Inflammatory macrophage treated with lipopolysaccharide for 4 hours (primary cell): ENCODE measurements around the gene DUSP9.
"Not testable (repeated sequence)": the region's sequence is repeated elsewhere in the genome, so short reads cannot be mapped to it uniquely, and the experiment has no call there.

Source experiments
- DNase-seq: peaks from one replicate; pipeline ENCODE4 v3.0.0-alpha.2; 2020

DUSP9 gene

DNA sequence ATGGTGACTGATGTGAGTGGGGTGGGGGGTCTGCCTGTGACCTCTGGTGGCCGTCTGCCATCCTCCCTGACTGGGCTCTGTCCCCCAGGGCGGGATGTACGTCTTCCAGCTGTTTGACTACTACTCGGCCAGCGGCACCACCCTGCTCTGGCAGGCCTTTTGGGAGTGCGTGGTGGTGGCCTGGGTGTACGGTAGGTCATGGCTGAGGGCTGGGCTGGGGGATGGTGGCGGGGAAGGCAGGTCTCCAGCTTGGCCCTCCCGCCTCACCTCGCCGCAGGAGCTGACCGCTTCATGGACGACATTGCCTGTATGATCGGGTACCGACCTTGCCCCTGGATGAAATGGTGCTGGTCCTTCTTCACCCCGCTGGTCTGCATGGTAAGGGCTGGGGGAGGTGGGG, 47.3 kb downstream of the DUSP9 start:
- DNase-seq: not testable (repeated sequence)

GRCh38 chrX:153694687-153695270, 47.8 kb downstream of the DUSP9 start:
- DNase-seq: no peak

GRCh38 chrX:153696100-153696499, 49.1 kb downstream of the DUSP9 start:
- no peak for DNase-seq

DNA sequence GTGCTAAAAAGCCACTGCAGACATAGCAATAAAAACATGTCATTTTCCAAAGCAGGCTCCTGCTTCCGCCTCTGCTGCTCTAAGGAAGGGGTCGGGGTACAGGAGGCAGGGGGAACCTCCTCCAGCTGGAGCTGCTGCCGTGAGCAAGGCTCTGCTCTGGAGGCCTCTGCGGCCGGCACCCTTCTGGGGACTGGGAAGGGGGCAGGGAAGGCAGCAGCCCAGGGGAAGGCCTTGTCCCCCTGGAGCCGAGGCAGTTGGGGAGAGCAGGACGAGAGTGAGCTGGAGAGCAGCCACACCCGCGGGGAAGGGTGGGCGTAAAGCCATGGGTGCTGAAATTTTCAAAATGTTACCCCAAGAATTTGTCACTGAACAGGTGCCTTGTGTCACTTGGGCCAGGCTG, 49.5 kb downstream of the DUSP9 start:
- DNase-seq: not testable (repeated sequence)

DNA sequence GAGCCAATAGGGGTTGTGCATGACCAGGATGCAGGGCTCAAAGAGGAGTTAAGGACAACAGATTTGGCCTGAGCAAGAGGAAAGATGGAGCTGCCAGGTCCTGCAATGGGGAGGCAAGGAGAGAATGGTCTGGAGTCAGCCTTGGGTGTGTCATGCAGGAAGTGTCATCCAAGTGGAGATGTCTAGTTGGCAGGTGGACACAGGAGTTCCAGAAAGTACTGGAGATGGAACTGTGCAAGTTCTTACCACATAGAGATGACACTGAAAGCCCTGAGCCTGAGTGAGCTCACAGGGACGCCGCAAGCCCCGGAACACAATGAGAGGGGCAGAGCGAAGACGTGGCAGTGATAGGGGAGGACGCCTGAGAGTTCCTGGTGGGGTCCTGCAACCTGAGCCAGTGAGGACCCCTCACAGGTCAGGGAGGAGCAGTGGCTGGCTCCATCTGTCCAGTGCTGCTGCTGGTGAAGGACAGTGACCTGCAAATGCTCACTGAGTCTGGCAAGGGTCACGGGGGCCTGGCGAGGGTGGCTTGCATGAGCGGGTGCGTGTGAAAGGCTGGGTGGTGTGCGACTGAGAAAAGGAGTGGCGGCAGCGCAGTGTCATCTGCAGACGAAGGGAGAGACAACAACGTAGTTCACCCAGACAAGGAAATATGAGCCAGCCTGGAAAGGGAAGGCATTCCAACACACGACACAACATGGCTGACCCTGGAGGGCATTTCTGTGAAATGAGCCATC, 50.2 kb downstream of the DUSP9 start:
- DNase-seq: not testable (repeated sequence)

- no peak for DNase-seq
These were observed 51.2 kb downstream of the DUSP9 start for GRCh38 chrX:153697924-153698865.

DNA sequence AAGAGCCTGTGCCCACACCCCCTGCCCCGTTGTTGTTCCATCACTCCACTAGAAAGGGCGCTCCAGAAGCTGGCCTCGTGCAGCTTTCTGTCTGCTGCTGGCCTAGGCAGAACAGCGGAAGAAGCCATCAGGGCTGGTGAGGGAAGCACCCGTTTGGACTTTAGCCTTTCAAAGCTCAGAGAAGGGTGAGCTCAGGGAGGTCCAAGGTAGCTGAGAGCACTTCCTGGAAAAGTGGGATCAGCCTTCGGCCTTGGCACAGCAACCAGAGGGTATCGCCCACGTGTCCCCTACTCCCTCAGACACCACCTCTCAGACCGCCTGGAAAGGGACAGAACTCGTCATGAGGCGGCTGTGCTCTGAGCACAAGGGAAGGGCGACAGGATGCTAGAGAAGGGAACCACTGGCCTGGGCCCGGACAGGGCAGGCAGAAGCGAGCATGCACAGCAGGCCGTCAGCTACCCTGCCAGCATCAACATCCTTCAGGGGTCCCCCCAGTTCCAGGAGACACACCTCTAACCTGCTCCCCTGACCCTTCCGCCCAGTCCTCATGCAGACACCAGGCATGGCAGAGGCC, 52.3 kb downstream of the DUSP9 start:
- not testable (repeated sequence) for DNase-seq

DNA sequence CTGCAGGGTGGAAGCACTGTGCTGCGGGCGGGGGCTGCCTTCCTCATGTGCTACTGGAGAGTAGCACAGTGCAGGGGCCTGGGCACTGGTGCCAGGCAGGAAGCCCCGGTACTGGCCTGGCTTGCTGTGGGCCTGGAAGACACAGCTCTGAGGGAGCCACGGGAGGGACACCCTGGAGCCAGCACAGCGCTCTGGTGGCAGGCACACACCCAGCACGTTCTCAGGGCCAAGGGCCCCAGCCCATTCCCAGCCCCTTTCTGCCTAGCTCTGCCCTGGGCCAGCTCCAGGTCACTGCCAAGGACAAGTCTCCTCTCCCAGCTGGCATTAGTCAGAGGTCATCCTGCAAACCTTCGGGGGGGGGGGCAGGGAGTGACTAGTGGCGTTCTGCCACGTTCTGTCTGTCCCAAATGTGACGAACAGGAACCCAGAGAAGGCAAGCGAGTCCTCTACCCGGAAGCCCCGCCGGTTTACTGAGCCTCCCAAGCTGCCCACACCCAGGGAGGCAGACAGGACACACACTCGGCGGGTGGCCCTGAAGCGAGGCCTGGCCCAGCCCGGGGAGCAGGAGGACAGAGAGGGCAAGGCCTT, 52.9 kb downstream of the DUSP9 start:
- not testable (repeated sequence) for DNase-seq

- DNase-seq: no peak
These were observed 53.5 kb downstream of the DUSP9 start for GRCh38 chrX:153700376-153700945.
